ENCODE results near the gene TREM1.

GRCh38 chr6:41284726-41285125, 1.8 kb downstream of the TREM1 start:
- TF ChIP-seq, protein P1, sequence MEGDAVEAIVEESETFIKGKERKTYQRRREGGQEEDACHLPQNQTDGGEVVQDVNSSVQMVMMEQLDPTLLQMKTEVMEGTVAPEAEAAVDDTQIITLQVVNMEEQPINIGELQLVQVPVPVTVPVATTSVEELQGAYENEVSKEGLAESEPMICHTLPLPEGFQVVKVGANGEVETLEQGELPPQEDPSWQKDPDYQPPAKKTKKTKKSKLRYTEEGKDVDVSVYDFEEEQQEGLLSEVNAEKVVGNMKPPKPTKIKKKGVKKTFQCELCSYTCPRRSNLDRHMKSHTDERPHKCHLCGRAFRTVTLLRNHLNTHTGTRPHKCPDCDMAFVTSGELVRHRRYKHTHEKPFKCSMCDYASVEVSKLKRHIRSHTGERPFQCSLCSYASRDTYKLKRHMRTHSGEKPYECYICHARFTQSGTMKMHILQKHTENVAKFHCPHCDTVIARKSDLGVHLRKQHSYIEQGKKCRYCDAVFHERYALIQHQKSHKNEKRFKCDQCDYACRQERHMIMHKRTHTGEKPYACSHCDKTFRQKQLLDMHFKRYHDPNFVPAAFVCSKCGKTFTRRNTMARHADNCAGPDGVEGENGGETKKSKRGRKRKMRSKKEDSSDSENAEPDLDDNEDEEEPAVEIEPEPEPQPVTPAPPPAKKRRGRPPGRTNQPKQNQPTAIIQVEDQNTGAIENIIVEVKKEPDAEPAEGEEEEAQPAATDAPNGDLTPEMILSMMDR (IDR thresholded peaks at IDR 0.05 in 4 of 5, conservative IDR thresholded peaks at IDR 0.05 in 1 of 5): no peak
- TF ChIP-seq POLR2A (IDR thresholded peaks at IDR 0.05): no peak
